ENCODE measurements around the gene C10orf95.

The C10orf95 gene

DNA sequence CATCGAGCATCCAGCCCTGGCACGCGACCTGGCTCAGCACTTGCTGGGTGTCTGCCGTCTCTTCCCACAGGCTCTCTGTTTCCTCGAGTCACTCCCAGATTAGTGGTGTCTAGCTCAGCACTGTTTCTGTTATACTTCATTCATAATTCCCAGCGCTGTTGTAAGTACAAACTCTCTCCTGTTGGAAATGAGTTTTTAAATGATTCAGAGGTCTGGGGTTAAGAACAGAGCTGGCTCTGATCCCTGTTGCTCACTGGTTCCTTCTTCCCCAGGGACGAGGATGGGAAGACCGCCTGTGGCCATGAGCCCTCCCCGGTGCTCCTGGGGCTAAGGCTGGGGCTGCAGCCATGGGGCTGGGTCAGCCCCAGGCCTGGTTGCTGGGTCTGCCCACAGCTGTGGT lies 17.3 kb upstream of the C10orf95 start:
- no peak overlapping the region for H3K4me3 ChIP-seq (replicated peaks; ENCODE audit: low read depth, low read length)
- H3K27me3 ChIP-seq (replicated peaks; ENCODE audit: control insufficient read depth, insufficient read depth, low read length): no peaks in the 10 kb centered on the region
- DNase-seq (ENCODE audit: extremely low read depth, insufficient read length): no peak
- TF ChIP-seq, protein P1, sequence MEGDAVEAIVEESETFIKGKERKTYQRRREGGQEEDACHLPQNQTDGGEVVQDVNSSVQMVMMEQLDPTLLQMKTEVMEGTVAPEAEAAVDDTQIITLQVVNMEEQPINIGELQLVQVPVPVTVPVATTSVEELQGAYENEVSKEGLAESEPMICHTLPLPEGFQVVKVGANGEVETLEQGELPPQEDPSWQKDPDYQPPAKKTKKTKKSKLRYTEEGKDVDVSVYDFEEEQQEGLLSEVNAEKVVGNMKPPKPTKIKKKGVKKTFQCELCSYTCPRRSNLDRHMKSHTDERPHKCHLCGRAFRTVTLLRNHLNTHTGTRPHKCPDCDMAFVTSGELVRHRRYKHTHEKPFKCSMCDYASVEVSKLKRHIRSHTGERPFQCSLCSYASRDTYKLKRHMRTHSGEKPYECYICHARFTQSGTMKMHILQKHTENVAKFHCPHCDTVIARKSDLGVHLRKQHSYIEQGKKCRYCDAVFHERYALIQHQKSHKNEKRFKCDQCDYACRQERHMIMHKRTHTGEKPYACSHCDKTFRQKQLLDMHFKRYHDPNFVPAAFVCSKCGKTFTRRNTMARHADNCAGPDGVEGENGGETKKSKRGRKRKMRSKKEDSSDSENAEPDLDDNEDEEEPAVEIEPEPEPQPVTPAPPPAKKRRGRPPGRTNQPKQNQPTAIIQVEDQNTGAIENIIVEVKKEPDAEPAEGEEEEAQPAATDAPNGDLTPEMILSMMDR (IDR thresholded peaks at IDR 0.05; ENCODE audit: insufficient read depth, low read length, poor library complexity, severe bottlenecking): no peak
- no peaks in the 10 kb centered on the region; the same call in 1 of the 2 replicates for H3K36me3 ChIP-seq (ENCODE audit: control insufficient read depth, insufficient read depth, low read length)

- no peaks in the 10 kb centered on the region; the same call in 1 of the 2 replicates for H3K36me3 ChIP-seq (ENCODE audit: control insufficient read depth, insufficient read depth, low read length)
- no peak for DNase-seq (ENCODE audit: extremely low read depth, insufficient read length)
- no peak overlapping the region for H3K4me3 ChIP-seq (replicated peaks; ENCODE audit: low read depth, low read length)
- TF ChIP-seq, protein P1 (IDR thresholded peaks at IDR 0.05; ENCODE audit: insufficient read depth, low read length, poor library complexity, severe bottlenecking): no peak
- H3K27me3 ChIP-seq (replicated peaks; ENCODE audit: control insufficient read depth, insufficient read depth, low read length): no peaks in the 10 kb centered on the region
Observed at GRCh38 chr10:102467971-102468438, 16.7 kb upstream of the C10orf95 start.

GRCh38 chr10:102467318-102467717 lies 16.0 kb upstream of the C10orf95 start:
- no peaks in the 10 kb centered on the region; the same call in 1 of the 2 replicates for H3K36me3 ChIP-seq (ENCODE audit: control insufficient read depth, insufficient read depth, low read length)
- H3K27me3 ChIP-seq (replicated peaks; ENCODE audit: control insufficient read depth, insufficient read depth, low read length): no peaks in the 10 kb centered on the region
- TF ChIP-seq, protein P1 (IDR thresholded peaks at IDR 0.05; ENCODE audit: insufficient read depth, low read length, poor library complexity, severe bottlenecking): no peak
- no peak overlapping the region for H3K4me3 ChIP-seq (replicated peaks; ENCODE audit: low read depth, low read length)
- DNase-seq (ENCODE audit: extremely low read depth, insufficient read length): no peak

- TF ChIP-seq, protein P1 (IDR thresholded peaks at IDR 0.05; ENCODE audit: insufficient read depth, low read length, poor library complexity, severe bottlenecking): no peak
- Histone ChIP-seq H3K27me3 (replicated peaks; ENCODE audit: control insufficient read depth, insufficient read depth, low read length) (no peaks in the 10 kb centered on the region), H3K36me3 (ENCODE audit: control insufficient read depth, insufficient read depth, low read length) (no peaks in the 10 kb centered on the region), H3K4me3 (replicated peaks; ENCODE audit: low read depth, low read length) (no peak overlapping the region)
- no peak for DNase-seq (ENCODE audit: extremely low read depth, insufficient read length)
Observed at GRCh38 chr10:102465466-102465865, 14.1 kb upstream of the C10orf95 start.

- Histone ChIP-seq H3K36me3 (ENCODE audit: control insufficient read depth, insufficient read depth, low read length) (no peaks in the 10 kb centered on the region), H3K4me3 (replicated peaks; ENCODE audit: low read depth, low read length) (no peak overlapping the region), H3K27me3 (replicated peaks; ENCODE audit: control insufficient read depth, insufficient read depth, low read length) (no peaks in the 10 kb centered on the region)
- TF ChIP-seq, protein P1 (IDR thresholded peaks at IDR 0.05; ENCODE audit: insufficient read depth, low read length, poor library complexity, severe bottlenecking): no peak
- no peak for DNase-seq (ENCODE audit: extremely low read depth, insufficient read length)
Observed at GRCh38 chr10:102463983-102464382, 12.6 kb upstream of the C10orf95 start.

GRCh38 chr10:102462512-102463054 lies 11.2 kb upstream of the C10orf95 start:
- H3K4me3 ChIP-seq (replicated peaks; ENCODE audit: low read depth, low read length): no peak overlapping the region
- no peaks in the 10 kb centered on the region for H3K36me3 ChIP-seq (ENCODE audit: control insufficient read depth, insufficient read depth, low read length)
- DNase-seq (ENCODE audit: extremely low read depth, insufficient read length): no peak
- TF ChIP-seq, protein P1 (IDR thresholded peaks at IDR 0.05; ENCODE audit: insufficient read depth, low read length, poor library complexity, severe bottlenecking): no peak
- no peaks in the 10 kb centered on the region for H3K27me3 ChIP-seq (replicated peaks; ENCODE audit: control insufficient read depth, insufficient read depth, low read length)

Data from GM06990 (cell line).